Endothelial cell of umbilical vein (primary cell): ENCODE data around the gene SRSF10. TPM values are rescaled to one million over a fixed set of nuclear protein-coding genes. Genes with fewer than 3 reads are reported as not detected.

ENCODE experiments used
- BruUV-seq: library from RNA; stranded (reverse); fragments of 400-500 nt; replicated peaks from 2 replicates; lab custom pipeline; 2021; lab: Mats Ljungman, UMichigan
- CTCF ChIA-PET: fragments of 300-600, 350-600 bp; sonication (Branson Sonifier 250); formaldehyde crosslinking; loops from one replicate; lab custom pipeline; 2021; ENCODE audit warnings: antibody characterized with exemption, inconsistent platforms; lab: Charles Lee
- POLR2A ChIA-PET: fragments of 300-600, 350-600 bp; sonication (Branson Sonifier 250); formaldehyde crosslinking; loops from one replicate; lab custom pipeline; 2021; ENCODE audit warnings: antibody characterized with exemption, inconsistent platforms; lab: Charles Lee
- DNase-seq: peaks from one replicate; pipeline ENCODE4 v3.0.0-alpha.2; 2011; ENCODE audit warnings: low read depth, low spot score
- FAIRE-seq: peaks from 2 replicates; lab custom pipeline; 2011; peaks lifted over from hg19 to GRCh38; lab: Jason Lieb, UNC
- H2AFZ ChIP-seq: 2 replicates; pipeline ENCODE4 v1.6.0; 2012; ENCODE audit warnings: low read depth, low read length, control low read depth, inconsistent platforms
- H3K27ac ChIP-seq: 2 replicates; pipeline ENCODE4 v1.5.1; 2011; ENCODE audit warnings: low read depth, mild to moderate bottlenecking, control low read depth, low read length, moderate library complexity; ENCODE audit not compliant: insufficient read depth
- H3K27me3 ChIP-seq, 2 experiments: 2 replicates each; pipeline versions ENCODE4 v1.6.0 to v1.6.1; 2011; ENCODE audit warnings: low read length in 2 of 2, mixed read lengths in 1 of 2; ENCODE audit not compliant: control insufficient read depth in 2 of 2, insufficient read depth in 2 of 2
- H3K36me3 ChIP-seq, 2 experiments: 2 replicates in 1 of 2; 3 replicates in 1 of 2; pipeline ENCODE4 v1.5.1; 2011; ENCODE audit warnings: low read length in 2 of 2, mild to moderate bottlenecking in 1 of 2, moderate library complexity in 1 of 2; ENCODE audit not compliant: control insufficient read depth in 2 of 2, insufficient read depth in 2 of 2; ENCODE audit errors: extremely low read depth in 1 of 2
- H3K4me1 ChIP-seq: 3 replicates; pipeline ENCODE4 v1.5.1; 2011; ENCODE audit warnings: mild to moderate bottlenecking, low read length; ENCODE audit not compliant: control insufficient read depth, insufficient read depth; ENCODE audit errors: extremely low read depth
- H3K4me2 ChIP-seq: 2 replicates; pipeline ENCODE4 v1.6.1; 2011; ENCODE audit warnings: low read length, control low read depth, mixed read lengths; ENCODE audit not compliant: insufficient read depth
- H3K4me3 ChIP-seq, 3 experiments: fragments of 200-600 bp in 1 of 3; sonication (generic), shearing (Covaris generic) in 1 of 3; replicated peaks in 1 of 3; 2 replicates each; pipeline ENCODE4 v1.5.1; 2011 to 2016; ENCODE audit warnings: control low read depth in 3 of 3, low read length in 3 of 3, mild to moderate bottlenecking in 2 of 3, inconsistent platforms in 1 of 3, low read depth in 1 of 3, moderate library complexity in 1 of 3; ENCODE audit not compliant: insufficient read depth in 1 of 3
- H3K79me2 ChIP-seq: 2 replicates; pipeline ENCODE4 v1.6.0; 2012; ENCODE audit warnings: low read length, inconsistent platforms; ENCODE audit not compliant: control insufficient read depth, insufficient read depth
- H3K9ac ChIP-seq: replicated peaks from 2 replicates; pipeline ENCODE3; 2011; ENCODE audit warnings: low read length, control low read depth; ENCODE audit not compliant: insufficient read depth; ENCODE audit errors: extremely low read depth
- H3K9me1 ChIP-seq: replicated peaks from 3 replicates; pipeline ENCODE4 v1.6.0; 2011; ENCODE audit warnings: mild to moderate bottlenecking, low read length; ENCODE audit not compliant: control insufficient read depth, insufficient read depth; ENCODE audit errors: extremely low read depth
- H3K9me3 ChIP-seq: replicated peaks from 2 replicates; pipeline ENCODE4 v1.5.1; 2012; ENCODE audit warnings: low read length, inconsistent platforms; ENCODE audit not compliant: control insufficient read depth, insufficient read depth
- H4K20me1 ChIP-seq: replicated peaks from 2 replicates; pipeline ENCODE3; 2011; ENCODE audit warnings: mild to moderate bottlenecking, low read length; ENCODE audit not compliant: control insufficient read depth, insufficient read depth; ENCODE audit errors: extremely low read depth
- CTCF ChIP-seq, 2 donors: IDR thresholded peaks; 1 replicate in 1 of 2; 2 replicates in 1 of 2; pipeline ENCODE4 v1.5.1; 2011; ENCODE audit warnings: low read length in 2 of 2, mild to moderate bottlenecking in 2 of 2, moderate library complexity in 2 of 2, control low read depth in 1 of 2, inconsistent platforms in 1 of 2, low read depth in 1 of 2; ENCODE audit not compliant: insufficient read depth in 1 of 2; ENCODE audit errors: extremely low read depth in 1 of 2
- EZH2 ChIP-seq: IDR thresholded peaks from 2 replicates; pipeline ENCODE4 v1.6.1; 2012; ENCODE audit warnings: borderline replicate concordance, low read depth, mild to moderate bottlenecking, moderate library complexity, low read length, inconsistent platforms; ENCODE audit not compliant: severe bottlenecking
- FOS ChIP-seq: IDR thresholded peaks from 2 replicates; pipeline ENCODE4 v1.6.1; 2011; ENCODE audit warnings: mild to moderate bottlenecking, low read length, moderate library complexity, borderline replicate concordance; ENCODE audit not compliant: insufficient read depth
- GATA2 ChIP-seq: IDR thresholded peaks from 2 replicates; pipeline ENCODE4 v1.7.0; 2011; ENCODE audit warnings: low read depth, mild to moderate bottlenecking, moderate library complexity, mixed read lengths, low read length; ENCODE audit not compliant: insufficient read length, insufficient read depth
- JUN ChIP-seq: IDR thresholded peaks from 2 replicates; pipeline ENCODE4 v1.6.1; 2011; ENCODE audit warnings: borderline replicate concordance, low read depth; ENCODE audit not compliant: insufficient read length, insufficient read depth
- MAX ChIP-seq: IDR thresholded peaks from 2 replicates; pipeline ENCODE4 v1.6.1; 2011; ENCODE audit not compliant: insufficient read depth, insufficient read length
- MYC ChIP-seq: IDR thresholded peaks from one replicate; pipeline ENCODE4 v1.6.1; 2011; ENCODE audit warnings: mild to moderate bottlenecking, low read depth, low read length
- POLR2A ChIP-seq: IDR thresholded peaks from 2 replicates; pipeline ENCODE4 v1.6.1; 2012; ENCODE audit warnings: low read depth, mild to moderate bottlenecking, control low read depth, low read length
- POLR2AphosphoS5 ChIP-seq: IDR thresholded peaks from 2 replicates; pipeline ENCODE4 v1.6.1; 2012; ENCODE audit warnings: low read depth, mild to moderate bottlenecking, control low read depth, low read length, moderate library complexity; ENCODE audit not compliant: insufficient read depth
- dilution Hi-C: fragments of 300-500 bp; cut with MboI; formaldehyde crosslinking; loops from one replicate; pipeline ENCODE4 v1.15.0; 2019; ENCODE audit warnings: low sequenced_read_pairs; ENCODE audit not compliant: extremely low pct_ligation_motif_present
- intact Hi-C: fragments of 100-400 bp; cut with micrococcal nuclease; formaldehyde crosslinking; loops from one replicate; pipeline ENCODE4 v1.10.0; 2022
- microRNA counts: library from miRNA; unstranded; fragments of <30 nt; microRNA quantifications from one replicate; lab custom pipeline; 2016
- microRNA-seq: library from miRNA; unstranded; fragments of <30 nt; microRNA quantifications from one replicate; pipeline ENCODE4 v1.2.0, GENCODE V29; 2021; ENCODE audit warnings: borderline number of aligned reads, borderline replicate concordance
- polyA plus RNA-seq, 4 experiments: library from polyadenylated mRNA; depleted of rRNA in 3 of 4; stranded (reverse) in 3 of 4; unstranded in 1 of 4; fragments of >200 nt; gene quantifications; 2 replicates each; pipeline versions ENCODE4 v1.2.1 to v1.2.3, GENCODE V29; 2011 to 2012; ENCODE audit warnings: missing spikeins in 1 of 4
- small RNA-seq: library from RNA; depleted of rRNA; stranded (forward); fragments of <200 nt; gene quantifications from one replicate; pipeline ENCODE3, GENCODE V24; 2012; ENCODE audit warnings: low replicate concordance, low read depth; ENCODE audit not compliant: insufficient read depth, insufficient read length
- total RNA-seq: library from RNA; stranded (reverse); gene quantifications from 2 replicates; pipeline ENCODE4 v1.2.3, GENCODE V29; 2021

Gene SRSF10
- total and polyA plus RNA-seq, 2 donors (not counting 3 experiments of a cell fraction or from before 2014, with no cell fraction given): 124 to 135 TPM

- intact Hi-C loops: no loop called here
These were observed 65.2 kb downstream of the SRSF10 start for GRCh38 chr1:23914921-23915320.

More at GRCh38 chr1:23914921-23915320, 65.2 kb downstream of the SRSF10 start:
- Histone ChIP-seq H3K9me1 (no peaks in the 10 kb centered on the region), H3K79me2 (no peaks in the 10 kb centered on the region), H3K4me3 (no peak overlapping the region), H3K4me2 (no peak overlapping the region), H2AFZ (no peak overlapping the region), H3K4me1 (no peaks in the 10 kb centered on the region), H3K9ac (no peak overlapping the region), H3K36me3 (no peaks in the 10 kb centered on the region), H3K9me3 (no peaks in the 10 kb centered on the region), H3K27ac (no peak overlapping the region), H4K20me1 (no peaks in the 10 kb centered on the region), H3K27me3 (no peaks in the 10 kb centered on the region)
- CTCF ChIA-PET: interaction anchor here (1.8 to 3.2 kb wide), 2 partner anchors 113 to 143 kb away, joined by 6 to 68 read pairs; no protein-coding TSS in a partner anchor
- DNase-seq: no peak
- dilution Hi-C loops: no loop called here
- FAIRE-seq: no peak
- TF ChIP-seq EZH2: no peak
- no peak for TF ChIP-seq POLR2A
- TF ChIP-seq CTCF (IDR thresholded peaks at IDR 0.05; ENCODE audit: extremely low read depth in 1 of 2, insufficient read depth in 1 of 2, low read depth in 1 of 2, low read length in 2 of 2): no peak
- no peak for TF ChIP-seq MAX
- TF ChIP-seq MYC: no peak
- TF ChIP-seq JUN: no peak
- no peak for TF ChIP-seq FOS
- TF ChIP-seq POLR2AphosphoS5: no peak
- TF ChIP-seq GATA2: no peak
- POLR2A ChIA-PET: no interaction called here
- BruUV-seq: no TSS peak

MicroRNAs within 50 kb of the gene (microRNA counts, 767-probe panel; counts per million panel counts)
- 723 counts per million, percentile 96 among the panel's probes with 10 or more counts for microRNA hsa-miR-378f (lab: Ali Mortazavi, UCI)

Small RNA genes lying within 50 kb of the gene (microRNA-seq; reads per million reads assigned to microRNA genes)
- gene MIR378F: not detected

Small RNA genes lying within 50 kb of the gene (small RNA-seq; reads per million reads assigned to genes)
- gene MIR378F: not detected

Other genes starting within 250 kb of the SRSF10 start
- gene ELOA, start 236.9 kb downstream of the SRSF10 start, total RNA-seq: 41.0 and 42.6 TPM in 2 replicates
- gene ELOA, start 236.9 kb downstream of the SRSF10 start, polyA plus RNA-seq: 10.8 and 11.9 TPM in 2 replicates
- 35.8 and 42.5 TPM in 2 replicates for gene PITHD1, start 201.9 kb downstream of the SRSF10 start, total RNA-seq
- 31.5 and 43.1 TPM in 2 replicates for gene PITHD1, start 201.9 kb downstream of the SRSF10 start, polyA plus RNA-seq
- 110 TPM in 2 replicates for gene LYPLA2, start 189.2 kb downstream of the SRSF10 start, total RNA-seq
- gene LYPLA2, start 189.2 kb downstream of the SRSF10 start, polyA plus RNA-seq: 137 and 173 TPM in 2 replicates
- gene GALE, start 179.6 kb downstream of the SRSF10 start, total RNA-seq: 39.2 and 42.9 TPM in 2 replicates
- gene GALE, start 179.6 kb downstream of the SRSF10 start, polyA plus RNA-seq: 57.7 and 64.7 TPM in 2 replicates
- 23.9 and 24.2 TPM in 2 replicates for gene HMGCL, start 154.9 kb downstream of the SRSF10 start, total RNA-seq
- gene HMGCL, start 154.9 kb downstream of the SRSF10 start, polyA plus RNA-seq: 26.2 and 30.0 TPM in 2 replicates
- gene FUCA1, start 112.0 kb downstream of the SRSF10 start, total RNA-seq: 4.3 and 4.9 TPM in 2 replicates
- 5.6 and 6.6 TPM in 2 replicates for gene FUCA1, start 112.0 kb downstream of the SRSF10 start, polyA plus RNA-seq
- gene CNR2, start 67.0 kb downstream of the SRSF10 start, total RNA-seq: not detected in 2 replicates
- gene CNR2, start 67.0 kb downstream of the SRSF10 start, polyA plus RNA-seq: not detected in 2 replicates
- 77.8 and 107 TPM in 2 replicates for gene PNRC2, start 20.5 kb downstream of the SRSF10 start, total RNA-seq
- gene PNRC2, start 20.5 kb downstream of the SRSF10 start, polyA plus RNA-seq: 36.3 and 70.2 TPM in 2 replicates
- 0.18 and 0.40 TPM in 2 replicates for gene MYOM3, start 131.8 kb upstream of the SRSF10 start, total RNA-seq
- 0.06 and 0.11 TPM in 2 replicates for gene MYOM3, start 131.8 kb upstream of the SRSF10 start, polyA plus RNA-seq
- gene IL22RA1, start 162.8 kb upstream of the SRSF10 start, total RNA-seq: not detected in 2 replicates
- gene IL22RA1, start 162.8 kb upstream of the SRSF10 start, polyA plus RNA-seq: not detected in 2 replicates
- not detected in 2 replicates for gene IFNLR1, start 207.0 kb upstream of the SRSF10 start, total RNA-seq
- 0.01 TPM in 1 of 2 replicates, not detected in the other for gene IFNLR1, start 207.0 kb upstream of the SRSF10 start, polyA plus RNA-seq